PC-9 (cell line): ENCODE measurements around the gene SUFU.

Experiments used
- CTCF ChIP-seq: fragments of 200-600 bp; sonication (generic); conservative IDR thresholded peaks from 2 replicates; pipeline ENCODE4 v1.6.1; 2017; ENCODE audit warnings: mixed run types, antibody characterized with exemption, mild to moderate bottlenecking, moderate library complexity
- EZH2 ChIP-seq: fragments of 200-600 bp; sonication (generic); IDR thresholded peaks from 2 replicates; pipeline ENCODE4 v1.8.0; 2017; ENCODE audit warnings: antibody characterized with exemption, low read depth

GRCh38 chr10:102581401-102581800, 77.6 kb downstream of the SUFU start:
- TF ChIP-seq CTCF: no peak
- no peak for TF ChIP-seq EZH2
